HepG2 (cell line): ENCODE data around the gene DSCAML1. TPM values are rescaled to one million over a fixed set of nuclear protein-coding genes. Genes with fewer than 3 reads are reported as not detected.

Source experiments
- AFF4 ChIP-seq: sonication (generic); formaldehyde crosslinking; IDR thresholded peaks from 2 replicates; pipeline ENCODE4 v1.4.0; 2020; ENCODE audit warnings: missing genetic modification reagents
- CAMTA2 ChIP-seq: sonication (generic); formaldehyde crosslinking; IDR thresholded peaks from 2 replicates; pipeline ENCODE4 v1.4.0; 2020; ENCODE audit warnings: mild to moderate bottlenecking, missing genetic modification reagents, borderline replicate concordance
- CBX2 ChIP-seq, 2 experiments: fragments of 200-600 bp in 1 of 2; sonication (generic); formaldehyde crosslinking in 1 of 2; IDR thresholded peaks; 2 replicates each; pipeline versions ENCODE4 v1.7.0 to v1.8.1; 2018 to 2022; ENCODE audit warnings: low read depth in 2 of 2, low read length in 1 of 2, mild to moderate bottlenecking in 1 of 2, missing genetic modification reagents in 1 of 2
- DNMT3B ChIP-seq: conservative IDR thresholded peaks from 2 replicates; pipeline ENCODE4 v1.6.1; 2016; ENCODE audit warnings: missing biosample characterization, control low read depth
- MXI1 ChIP-seq: IDR thresholded peaks from 3 replicates; pipeline ENCODE4 v1.6.1; 2012; ENCODE audit warnings: low read depth, low read length, inconsistent platforms, borderline replicate concordance
- NCOA1 ChIP-seq: sonication (generic); formaldehyde crosslinking; IDR thresholded peaks from 2 replicates; pipeline ENCODE4 v1.9.0; 2021; ENCODE audit warnings: missing genetic modification reagents
- RNF219 ChIP-seq: sonication (generic); formaldehyde crosslinking; IDR thresholded peaks from 2 replicates; pipeline ENCODE4 v1.5.0; 2020; ENCODE audit warnings: mild to moderate bottlenecking, missing genetic modification reagents
- SALL2 ChIP-seq: sonication (generic); formaldehyde crosslinking; IDR thresholded peaks from 2 replicates; pipeline ENCODE4 v1.8.1; 2023; ENCODE audit warnings: mild to moderate bottlenecking, missing genetic modification reagents, inconsistent platforms
- SKI ChIP-seq: fragments of 450-650 bp; IDR thresholded peaks from one replicate; pipeline ENCODE4 v1.6.1; 2018; ENCODE audit warnings: mild to moderate bottlenecking; ENCODE audit not compliant: partially characterized antibody
- ZNF235 ChIP-seq: sonication (generic); formaldehyde crosslinking; IDR thresholded peaks from 2 replicates; pipeline ENCODE4 v1.8.1; 2023; ENCODE audit warnings: mild to moderate bottlenecking, missing genetic modification reagents, borderline replicate concordance
- ZNF577 ChIP-seq: sonication (generic); formaldehyde crosslinking; IDR thresholded peaks from 2 replicates; pipeline ENCODE4 v1.4.0; 2020; ENCODE audit warnings: mild to moderate bottlenecking, low read depth, missing genetic modification reagents, borderline replicate concordance
- polyA plus RNA-seq, 8 experiments: library from polyadenylated mRNA; depleted of rRNA in 3 of 8; stranded (reverse) in 7 of 8; unstranded in 1 of 8; fragments of >200 nt; fragmentation: Illumina TruSeq in 4 of 8; extraction: Trizol in 4 of 8; gene quantifications; 2 replicates each; pipeline versions ENCODE4 v1.2.1 to v1.2.3, GENCODE V29; 2011 to 2016; ENCODE audit warnings: low read depth in 4 of 8, missing spikeins in 1 of 8, mixed read lengths in 1 of 8; ENCODE audit not compliant: insufficient read depth in 1 of 8
- total RNA-seq, 5 experiments: library from RNA; depleted of rRNA; stranded (reverse); fragments of >200 nt; fragmentation: Illumina TruSeq; extraction: Trizol; gene quantifications; 2 replicates each; pipeline ENCODE4 v1.2.3, GENCODE V29; 2016; ENCODE audit warnings: low read depth in 1 of 5

DSCAML1 gene
- total and polyA plus RNA-seq, 2 of the 13 experiments (the other 11 are each of a cell fraction or from before 2014, with no cell fraction given) = 0.29 to 0.40 TPM

- TF ChIP-seq RNF219 (no peak), AFF4 (CRISPR knock-in tag) (no peak), ZNF235 (CRISPR knock-in tag) (no peak), SALL2 (CRISPR knock-in tag) (no peak), DNMT3B (CRISPR knock-in tag) (no peak), ZNF577 (no peak), SKI (peak; percentile 96), CAMTA2 (CRISPR knock-in tag) (no peak), NCOA1 (CRISPR knock-in tag) (0 out of 2 replicates have a peak, but pooled peaks have one; percentile 77), MXI1 (no peak), CBX2 (IDR thresholded peaks at IDR 0.05; ENCODE audit: low read depth, low read length) (no peak), CBX2 (CRISPR knock-in tag; IDR thresholded peaks at IDR 0.05; ENCODE audit: low read depth) (no peak)
These were observed 48.1 kb downstream of the DSCAML1 start (continued) for GRCh38 chr11:117748771-117749540.
